ENCODE data around the gene COL5A2.

The COL5A2 gene

DNA sequence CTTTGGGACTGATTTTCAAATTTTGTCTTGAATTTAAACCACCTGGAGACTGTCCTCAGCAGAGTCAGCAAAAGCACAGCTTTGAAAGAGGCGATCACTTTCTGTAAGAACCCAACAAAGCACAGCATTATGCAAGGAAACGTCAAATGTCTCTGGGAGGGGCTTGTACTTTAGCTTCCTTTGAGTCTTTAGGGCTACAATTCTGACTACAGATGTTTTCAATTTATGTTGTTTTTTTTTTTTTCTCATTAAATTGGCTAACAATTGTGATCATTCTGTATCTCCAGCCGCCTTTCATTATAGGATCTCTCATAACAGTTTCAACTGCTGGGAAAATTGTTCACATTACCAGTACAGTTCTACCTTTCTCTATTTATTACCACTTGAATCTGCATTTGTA lies 157.1 kb downstream of the COL5A2 start:
- TF ChIP-seq, protein P1, sequence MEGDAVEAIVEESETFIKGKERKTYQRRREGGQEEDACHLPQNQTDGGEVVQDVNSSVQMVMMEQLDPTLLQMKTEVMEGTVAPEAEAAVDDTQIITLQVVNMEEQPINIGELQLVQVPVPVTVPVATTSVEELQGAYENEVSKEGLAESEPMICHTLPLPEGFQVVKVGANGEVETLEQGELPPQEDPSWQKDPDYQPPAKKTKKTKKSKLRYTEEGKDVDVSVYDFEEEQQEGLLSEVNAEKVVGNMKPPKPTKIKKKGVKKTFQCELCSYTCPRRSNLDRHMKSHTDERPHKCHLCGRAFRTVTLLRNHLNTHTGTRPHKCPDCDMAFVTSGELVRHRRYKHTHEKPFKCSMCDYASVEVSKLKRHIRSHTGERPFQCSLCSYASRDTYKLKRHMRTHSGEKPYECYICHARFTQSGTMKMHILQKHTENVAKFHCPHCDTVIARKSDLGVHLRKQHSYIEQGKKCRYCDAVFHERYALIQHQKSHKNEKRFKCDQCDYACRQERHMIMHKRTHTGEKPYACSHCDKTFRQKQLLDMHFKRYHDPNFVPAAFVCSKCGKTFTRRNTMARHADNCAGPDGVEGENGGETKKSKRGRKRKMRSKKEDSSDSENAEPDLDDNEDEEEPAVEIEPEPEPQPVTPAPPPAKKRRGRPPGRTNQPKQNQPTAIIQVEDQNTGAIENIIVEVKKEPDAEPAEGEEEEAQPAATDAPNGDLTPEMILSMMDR (IDR thresholded peaks at IDR 0.05; ENCODE audit: low read depth, low read length), result no peak
- no peaks in the 10 kb centered on the region for H3K36me3 ChIP-seq
- no peaks in the 10 kb centered on the region for H3K4me1 ChIP-seq
- no peaks in the 10 kb centered on the region for H3K9me3 ChIP-seq
- DNase-seq, result no peak
- no peak overlapping the region for H3K4me3 ChIP-seq (ENCODE audit: low read depth, low read length)
- no peaks in the 10 kb centered on the region for H3K27me3 ChIP-seq

DNA sequence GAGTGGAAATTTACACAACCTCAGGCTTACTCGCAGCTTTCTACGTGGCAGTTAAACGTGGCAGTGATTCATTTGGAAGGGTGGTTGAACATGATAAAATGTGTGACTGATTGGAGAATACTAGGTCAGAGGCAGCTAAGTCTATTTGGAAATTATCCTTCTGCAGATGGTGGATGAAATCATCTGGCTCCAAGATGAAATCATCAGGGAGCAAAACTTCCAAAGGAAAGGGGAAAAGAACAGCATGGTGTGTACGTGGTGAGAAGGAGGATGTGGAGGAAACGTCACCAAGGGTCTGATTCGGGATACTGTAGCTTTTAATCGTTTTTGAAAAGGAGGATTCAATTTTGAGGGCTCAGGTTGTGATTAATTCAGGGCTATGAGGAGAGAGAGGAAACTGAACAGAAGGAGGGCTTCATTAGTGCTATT lies 157.5 kb downstream of the COL5A2 start:
- Histone ChIP-seq H3K36me3 (no peaks in the 10 kb centered on the region), H3K4me3 (ENCODE audit: low read depth, low read length) (no peak overlapping the region), H3K4me1 (no peaks in the 10 kb centered on the region), H3K9me3 (no peaks in the 10 kb centered on the region), H3K27me3 (no peaks in the 10 kb centered on the region)
- no peak for DNase-seq
- TF ChIP-seq, protein P1 (IDR thresholded peaks at IDR 0.05; ENCODE audit: low read depth, low read length), result no peak

DNA sequence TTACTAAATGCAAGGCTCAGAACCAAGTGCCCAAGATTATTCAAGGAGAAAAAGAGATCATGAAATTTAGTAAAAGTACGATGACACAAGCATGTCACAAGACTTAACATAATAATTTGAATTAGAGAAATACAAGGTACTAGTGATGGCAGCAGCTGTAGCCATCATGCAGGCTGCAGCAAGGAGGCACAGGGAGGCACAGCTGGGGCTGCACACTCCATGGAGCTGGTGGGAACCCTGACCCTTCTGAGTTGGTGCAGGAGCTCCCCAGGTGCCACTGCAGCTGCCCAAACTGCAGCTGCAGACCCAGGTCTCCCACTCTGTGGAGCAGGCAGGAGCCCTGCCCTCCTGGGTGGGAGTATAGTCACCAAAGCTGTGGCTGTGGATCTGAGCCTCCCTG lies 159.4 kb downstream of the COL5A2 start:
- Histone ChIP-seq H3K4me1 (no peaks in the 10 kb centered on the region), H3K9me3 (no peaks in the 10 kb centered on the region), H3K27me3 (no peaks in the 10 kb centered on the region), H3K36me3 (no peaks in the 10 kb centered on the region), H3K4me3 (ENCODE audit: low read depth, low read length) (no peak overlapping the region)
- DNase-seq, result no peak
- TF ChIP-seq, protein P1 (IDR thresholded peaks at IDR 0.05; ENCODE audit: low read depth, low read length), result no peak

DNA sequence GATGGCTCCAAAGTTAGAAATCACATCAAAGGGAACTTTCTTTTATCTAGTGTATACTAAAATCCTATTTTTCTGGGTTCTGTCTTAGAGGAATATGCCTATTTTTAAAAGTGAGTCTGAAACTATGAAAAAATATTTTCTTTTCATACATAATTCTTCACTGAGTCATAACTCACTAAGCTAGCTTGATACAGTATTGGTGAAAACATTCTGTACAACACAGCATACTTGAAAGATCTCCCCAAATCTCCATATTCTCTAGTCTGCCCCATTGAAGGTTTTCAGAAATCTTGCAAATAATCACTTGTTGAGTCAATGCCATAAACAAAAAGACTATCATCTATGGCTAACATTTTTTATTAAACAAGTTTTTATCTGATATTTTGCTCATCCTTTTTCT lies 160.9 kb downstream of the COL5A2 start:
- Histone ChIP-seq H3K4me3 (ENCODE audit: low read depth, low read length) (no peak overlapping the region), H3K36me3 (no peaks in the 10 kb centered on the region), H3K4me1 (no peaks in the 10 kb centered on the region), H3K9me3 (no peaks in the 10 kb centered on the region), H3K27me3 (no peaks in the 10 kb centered on the region)
- TF ChIP-seq, protein P1 (IDR thresholded peaks at IDR 0.05; ENCODE audit: low read depth, low read length), result no peak
- no peak for DNase-seq

DNA sequence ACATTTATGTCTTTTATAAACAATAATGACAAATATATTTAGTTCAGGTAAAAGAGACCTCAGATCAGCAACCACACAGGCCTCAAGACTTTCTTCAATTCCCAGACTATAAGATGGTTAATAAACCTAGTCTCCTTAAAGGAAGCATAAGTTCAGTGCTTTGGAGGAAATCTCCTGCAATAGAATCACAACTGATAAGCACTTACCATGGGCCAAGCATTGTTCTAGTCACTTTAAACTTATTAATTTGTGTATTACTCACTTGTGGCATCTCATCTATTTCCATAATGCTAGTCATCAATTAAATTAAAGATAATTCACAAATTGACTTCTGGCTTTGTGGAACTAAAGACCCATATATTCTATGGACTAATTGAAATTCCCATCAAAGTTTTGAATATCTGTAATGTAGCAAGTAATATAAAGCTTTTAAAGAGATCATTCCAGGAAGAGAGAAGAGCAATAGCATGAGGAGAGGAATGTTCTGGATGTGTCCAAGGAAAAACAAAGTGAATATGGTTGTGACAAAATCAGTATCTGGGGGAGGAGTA lies 163.2 kb downstream of the COL5A2 start:
- no peaks in the 10 kb centered on the region for H3K36me3 ChIP-seq
- no peaks in the 10 kb centered on the region for H3K4me1 ChIP-seq
- no peak for DNase-seq
- H3K9me3 ChIP-seq, result no peaks in the 10 kb centered on the region
- H3K4me3 ChIP-seq (ENCODE audit: low read depth, low read length), result no peak overlapping the region
- TF ChIP-seq, protein P1 (IDR thresholded peaks at IDR 0.05; ENCODE audit: low read depth, low read length), result no peak
- H3K27me3 ChIP-seq, result no peaks in the 10 kb centered on the region

DNA sequence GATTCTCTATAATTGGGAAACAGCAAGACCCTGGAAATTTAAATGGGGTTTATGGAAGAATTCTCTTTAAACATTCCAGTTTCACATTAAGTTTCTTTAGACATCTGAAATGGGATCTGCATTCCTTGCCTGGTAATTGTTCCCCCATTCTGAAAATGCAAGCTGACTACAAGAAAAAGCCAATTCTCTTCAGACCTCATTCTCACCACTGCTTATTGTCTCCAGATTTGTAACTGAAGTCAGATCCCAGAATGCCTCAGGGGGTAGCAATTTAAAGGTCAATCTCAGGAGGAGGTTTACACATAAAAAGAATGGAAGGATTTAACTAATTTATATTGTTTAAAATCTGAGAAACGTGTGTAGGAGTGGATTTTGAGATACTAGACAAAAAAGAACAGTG lies 164.2 kb downstream of the COL5A2 start:
- no peak for DNase-seq
- TF ChIP-seq, protein P1 (IDR thresholded peaks at IDR 0.05; ENCODE audit: low read depth, low read length), result no peak
- no peaks in the 10 kb centered on the region for H3K27me3 ChIP-seq
- H3K4me3 ChIP-seq (ENCODE audit: low read depth, low read length), result no peak overlapping the region
- no peaks in the 10 kb centered on the region for H3K9me3 ChIP-seq
- no peaks in the 10 kb centered on the region for H3K4me1 ChIP-seq
- no peaks in the 10 kb centered on the region for H3K36me3 ChIP-seq

Measured in BE2C (cell line).